ENCODE measurements around the gene FBN1.

FBN1 gene

GRCh38 chr15:48367483-48367882 is 278.0 kb downstream of the FBN1 start:
- Mint-ChIP-seq H3K27ac (no peak overlapping the region), H3K4me1 (ENCODE audit: low read depth) (no peaks in the 10 kb centered on the region), H3K4me3 (no peak overlapping the region), H3K27me3 (ENCODE audit: low read depth) (peaks cover 5% of the 10 kb centered on the region), H3K36me3 (ENCODE audit: low read depth) (no peaks in the 10 kb centered on the region), H3K9me3 (no peaks in the 10 kb centered on the region)
- DNase-seq (ENCODE audit: low spot score), result no peak

DNA sequence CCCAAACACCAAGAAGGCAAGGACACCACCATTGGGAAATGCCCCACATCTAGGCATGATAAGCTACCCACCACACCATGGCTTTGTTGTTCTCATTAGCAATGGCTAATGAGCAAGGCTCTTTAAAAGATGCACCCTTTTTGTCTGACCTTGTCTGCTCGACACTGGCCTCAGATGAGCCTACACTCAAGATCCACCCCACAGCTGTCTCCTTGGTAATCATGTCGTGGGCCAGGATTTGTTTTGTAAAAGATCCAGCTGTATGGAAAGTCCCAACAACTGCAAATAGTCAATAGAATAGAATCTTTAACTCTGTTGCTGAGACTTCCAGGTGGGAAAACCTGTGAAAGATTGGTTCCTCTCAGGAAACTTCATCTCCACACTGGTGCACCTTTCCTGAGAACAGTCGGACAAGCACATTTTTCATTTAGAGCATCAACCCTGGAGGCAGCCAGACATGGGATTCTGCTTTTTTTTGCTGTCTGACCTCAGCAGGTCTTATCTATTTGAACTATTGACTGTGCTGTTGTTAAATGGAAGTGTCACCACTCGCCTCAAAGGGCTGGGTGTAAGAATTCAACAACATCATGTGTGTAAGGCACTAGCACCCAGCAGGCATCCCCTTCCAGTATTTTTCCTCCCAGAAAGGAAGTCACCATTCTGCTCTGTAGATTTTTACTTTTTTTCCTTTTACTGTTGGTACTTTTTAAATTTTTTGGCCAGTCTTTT is 278.8 kb downstream of the FBN1 start:
- no peaks in the 10 kb centered on the region for H3K9me3 Mint-ChIP-seq
- H3K36me3 Mint-ChIP-seq (ENCODE audit: low read depth), result no peaks in the 10 kb centered on the region
- no peak overlapping the region for H3K27ac Mint-ChIP-seq
- peaks cover 5% of the 10 kb centered on the region for H3K27me3 Mint-ChIP-seq (ENCODE audit: low read depth)
- DNase-seq (ENCODE audit: low spot score), result no peak
- H3K4me1 Mint-ChIP-seq (ENCODE audit: low read depth), result no peaks in the 10 kb centered on the region
- H3K4me3 Mint-ChIP-seq, result no peak overlapping the region

- Mint-ChIP-seq H3K4me3 (no peak overlapping the region), H3K4me1 (ENCODE audit: low read depth) (no peaks in the 10 kb centered on the region), H3K27me3 (ENCODE audit: low read depth) (peaks cover 5% of the 10 kb centered on the region), H3K36me3 (ENCODE audit: low read depth) (no peaks in the 10 kb centered on the region), H3K9me3 (no peaks in the 10 kb centered on the region), H3K27ac (no peak overlapping the region)
- no peak for DNase-seq (ENCODE audit: low spot score)
Measured at GRCh38 chr15:48365575-48365974, 279.9 kb downstream of the FBN1 start.

- Mint-ChIP-seq H3K27me3 (ENCODE audit: low read depth) (peaks cover 9% of the 10 kb centered on the region), H3K36me3 (ENCODE audit: low read depth) (no peaks in the 10 kb centered on the region), H3K9me3 (no peaks in the 10 kb centered on the region), H3K4me1 (ENCODE audit: low read depth) (peaks cover 5% of the 10 kb centered on the region), H3K27ac (no peak overlapping the region), H3K4me3 (no peak overlapping the region)
- no peak for DNase-seq (ENCODE audit: low spot score)
Measured at GRCh38 chr15:48363474-48363873, 282.0 kb downstream of the FBN1 start.

DNA sequence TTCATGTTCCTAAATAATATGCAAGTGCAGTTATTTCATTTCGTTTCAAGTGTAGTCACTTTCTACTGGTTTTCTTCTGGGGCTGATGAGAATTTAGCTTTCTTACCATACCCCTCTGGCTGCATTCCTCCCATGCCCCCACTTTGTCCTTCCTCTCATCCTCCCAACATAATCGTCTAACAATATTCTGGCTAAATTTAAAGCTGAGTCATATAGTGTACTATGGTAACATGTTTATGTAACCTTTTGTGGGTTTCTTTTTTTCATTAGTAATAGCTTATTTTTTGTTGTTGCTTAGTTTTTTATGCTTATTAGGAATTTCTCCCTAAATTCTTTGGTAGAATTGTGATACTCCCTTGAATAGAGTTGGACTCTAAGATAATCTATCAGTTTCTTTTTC is 283.8 kb downstream of the FBN1 start:
- H3K27me3 Mint-ChIP-seq (ENCODE audit: low read depth), result peaks cover 9% of the 10 kb centered on the region
- H3K4me3 Mint-ChIP-seq, result no peak overlapping the region
- H3K36me3 Mint-ChIP-seq (ENCODE audit: low read depth), result no peaks in the 10 kb centered on the region
- H3K4me1 Mint-ChIP-seq (ENCODE audit: low read depth), result peaks cover 6% of the 10 kb centered on the region
- no peak overlapping the region for H3K27ac Mint-ChIP-seq
- DNase-seq (ENCODE audit: low spot score), result no peak
- no peaks in the 10 kb centered on the region for H3K9me3 Mint-ChIP-seq

- Mint-ChIP-seq H3K36me3 (ENCODE audit: low read depth) (no peaks in the 10 kb centered on the region), H3K9me3 (no peaks in the 10 kb centered on the region), H3K27me3 (ENCODE audit: low read depth) (peaks cover 12% of the 10 kb centered on the region), H3K4me3 (no peak overlapping the region), H3K4me1 (ENCODE audit: low read depth) (peaks cover 6% of the 10 kb centered on the region), H3K27ac (no peak overlapping the region)
- DNase-seq (ENCODE audit: low spot score), result no peak
Measured at GRCh38 chr15:48360841-48361240, 284.7 kb downstream of the FBN1 start.
